Measurements from ENCODE around the gene SLC12A8.

The SLC12A8 gene

GRCh38 chr3:125163739-125164601, 48.6 kb downstream of the SLC12A8 start:
- TF ChIP-seq CTCF (IDR thresholded peaks at IDR 0.05; ENCODE audit: low read depth, low read length, missing control alignments), result peak; percentile 48
- no peak for DNase-seq
- Histone ChIP-seq H3K27me3 (replicated peaks) (no peaks in the 10 kb centered on the region), H3K36me3 (replicated peaks) (no peaks in the 10 kb centered on the region), H3K4me3 (ENCODE audit: low read depth, low read length) (no peak overlapping the region), H3K27ac (no peak overlapping the region)
- in situ Hi-C loops (cut with HindIII; ENCODE audit: low pct_ligation_motif_present, low sequenced_read_pairs), result no loop called here

- no peaks in the 10 kb centered on the region for H3K27me3 ChIP-seq (replicated peaks)
- in situ Hi-C loops (cut with HindIII; ENCODE audit: low pct_ligation_motif_present, low sequenced_read_pairs), result no loop called here
- DNase-seq, result no peak
- H3K36me3 ChIP-seq (replicated peaks), result no peaks in the 10 kb centered on the region
- no peak overlapping the region for H3K27ac ChIP-seq
- no peak overlapping the region for H3K4me3 ChIP-seq (ENCODE audit: low read depth, low read length)
- no peak for TF ChIP-seq CTCF (IDR thresholded peaks at IDR 0.05; ENCODE audit: low read depth, low read length, missing control alignments)
Observed at GRCh38 chr3:125161607-125162219, 50.8 kb downstream of the SLC12A8 start.

- no peak for DNase-seq
- in situ Hi-C loops (cut with HindIII; ENCODE audit: low pct_ligation_motif_present, low sequenced_read_pairs), result no loop called here
Observed at GRCh38 chr3:125160606-125161371, 51.8 kb downstream of the SLC12A8 start.

GRCh38 chr3:125157183-125157582, 55.4 kb downstream of the SLC12A8 start:
- no peaks in the 10 kb centered on the region for H3K36me3 ChIP-seq (replicated peaks)
- no peak for DNase-seq

More at GRCh38 chr3:125160606-125161371, 51.8 kb downstream of the SLC12A8 start:
- Histone ChIP-seq H3K27me3 (replicated peaks) (no peaks in the 10 kb centered on the region), H3K27ac (no peak overlapping the region), H3K4me3 (ENCODE audit: low read depth, low read length) (no peak overlapping the region), H3K36me3 (replicated peaks) (no peaks in the 10 kb centered on the region)
- no peak for TF ChIP-seq CTCF (IDR thresholded peaks at IDR 0.05; ENCODE audit: low read depth, low read length, missing control alignments)

GRCh38 chr3:125156456-125156855, 56.1 kb downstream of the SLC12A8 start:
- H3K27me3 ChIP-seq (replicated peaks), result no peaks in the 10 kb centered on the region
- TF ChIP-seq CTCF (IDR thresholded peaks at IDR 0.05; ENCODE audit: low read depth, low read length, missing control alignments), result no peak
- no peak overlapping the region for H3K27ac ChIP-seq
- H3K4me3 ChIP-seq (ENCODE audit: low read depth, low read length), result no peak overlapping the region
- DNase-seq, result no peak
- in situ Hi-C loops (cut with HindIII; ENCODE audit: low pct_ligation_motif_present, low sequenced_read_pairs), result no loop called here
- no peaks in the 10 kb centered on the region for H3K36me3 ChIP-seq (replicated peaks)

More at GRCh38 chr3:125157183-125157582, 55.4 kb downstream of the SLC12A8 start:
- in situ Hi-C loops (cut with HindIII; ENCODE audit: low pct_ligation_motif_present, low sequenced_read_pairs), result no loop called here
- Histone ChIP-seq H3K4me3 (ENCODE audit: low read depth, low read length) (no peak overlapping the region), H3K27me3 (replicated peaks) (no peaks in the 10 kb centered on the region), H3K27ac (no peak overlapping the region)
- no peak for TF ChIP-seq CTCF (IDR thresholded peaks at IDR 0.05; ENCODE audit: low read depth, low read length, missing control alignments)
